Keratinocyte (primary cell): Measurements from ENCODE around the gene PTPN21. TPM values are rescaled to one million over a fixed set of nuclear protein-coding genes. Genes with fewer than 3 reads are reported as not detected.

Source experiments
- DNase-seq: peaks from one replicate; pipeline ENCODE4 v3.0.0-alpha.2; 2011; ENCODE audit warnings: low read depth, missing footprints, low spot score
- FAIRE-seq: peaks from 2 replicates; lab custom pipeline; 2011; peaks lifted over from hg19 to GRCh38; lab: Jason Lieb, UNC
- H2AFZ ChIP-seq: 2 replicates; pipeline ENCODE4 v1.6.0; 2012; ENCODE audit warnings: low read length, control low read depth, inconsistent platforms; ENCODE audit not compliant: control insufficient read depth
- H3K27ac ChIP-seq: 2 replicates; pipeline ENCODE4 v1.5.1; 2011; ENCODE audit warnings: low read length; ENCODE audit not compliant: control insufficient read depth, insufficient read depth
- H3K27me3 ChIP-seq: 3 replicates; pipeline ENCODE4 v1.6.0; 2011; ENCODE audit warnings: low read length; ENCODE audit not compliant: control insufficient read depth, insufficient read depth; ENCODE audit errors: extremely low read depth
- H3K36me3 ChIP-seq, 2 experiments: 2 replicates in 1 of 2; 3 replicates in 1 of 2; pipeline ENCODE4 v1.5.1; 2011; ENCODE audit warnings: low read length in 2 of 2, mild to moderate bottlenecking in 1 of 2; ENCODE audit not compliant: control insufficient read depth in 2 of 2, insufficient read depth in 2 of 2; ENCODE audit errors: extremely low read depth in 1 of 2
- H3K4me1 ChIP-seq: 3 replicates; pipeline ENCODE4 v1.5.1; 2011; ENCODE audit warnings: low read length; ENCODE audit not compliant: control insufficient read depth, insufficient read depth; ENCODE audit errors: extremely low read depth
- H3K4me2 ChIP-seq: 3 replicates; pipeline ENCODE4 v1.6.0; 2011; ENCODE audit warnings: low read depth, low read length; ENCODE audit not compliant: control insufficient read depth, insufficient read depth; ENCODE audit errors: extremely low read depth
- H3K4me3 ChIP-seq, 3 experiments: fragments of 200-600 bp in 1 of 3; sonication (generic) in 1 of 3; 2 replicates in 2 of 3; 3 replicates in 1 of 3; pipeline ENCODE4 v1.5.1; 2011 to 2016; ENCODE audit warnings: low read length in 3 of 3, mild to moderate bottlenecking in 3 of 3, control low read depth in 2 of 3, inconsistent platforms in 1 of 3, low read depth in 1 of 3, mixed read lengths in 1 of 3, mixed run types in 1 of 3, moderate library complexity in 1 of 3; ENCODE audit not compliant: control insufficient read depth in 2 of 3, insufficient read depth in 2 of 3; ENCODE audit errors: extremely low read depth in 1 of 3
- H3K79me2 ChIP-seq: 2 replicates; pipeline ENCODE4 v1.6.0; 2012; ENCODE audit warnings: low read length; ENCODE audit not compliant: control insufficient read depth, insufficient read depth
- H3K9ac ChIP-seq: 3 replicates; pipeline ENCODE4 v1.6.0; 2011; ENCODE audit warnings: low read length; ENCODE audit not compliant: control insufficient read depth, insufficient read depth; ENCODE audit errors: extremely low read depth
- H3K9me1 ChIP-seq: 3 replicates; pipeline ENCODE4 v1.6.0; 2011; ENCODE audit warnings: low read length; ENCODE audit not compliant: control insufficient read depth, insufficient read depth; ENCODE audit errors: extremely low read depth
- H3K9me3 ChIP-seq: 2 replicates; pipeline ENCODE4 v1.5.1; 2012; ENCODE audit warnings: low read depth, low read length; ENCODE audit not compliant: control insufficient read depth
- H4K20me1 ChIP-seq: 3 replicates; pipeline ENCODE4 v1.6.0; 2011; ENCODE audit warnings: low read length; ENCODE audit not compliant: control insufficient read depth, insufficient read depth; ENCODE audit errors: extremely low read depth
- CTCF ChIP-seq, 3 experiments: IDR thresholded peaks in 1 of 3; conservative IDR thresholded peaks in 1 of 3; optimal IDR thresholded peaks in 1 of 3; 2 replicates in 2 of 3; 3 replicates in 1 of 3; pipeline versions ENCODE3 to v1.5.1; 2011; ENCODE audit warnings: low read length in 3 of 3, mild to moderate bottlenecking in 3 of 3, moderate library complexity in 2 of 3, control low read depth in 1 of 3, inconsistent platforms in 1 of 3; ENCODE audit not compliant: insufficient read depth in 2 of 3; ENCODE audit errors: extremely low read depth in 1 of 3
- EZH2 ChIP-seq: IDR thresholded peaks from one replicate; pipeline ENCODE4 v1.6.1; 2012; ENCODE audit warnings: inconsistent platforms, mild to moderate bottlenecking, low read length, moderate library complexity
- dilution Hi-C: fragments of 300-500 bp; cut with MboI; formaldehyde crosslinking; loops from one replicate; pipeline ENCODE4 v1.7.0; 2020; ENCODE audit warnings: low sequenced_read_pairs; ENCODE audit not compliant: extremely low pct_ligation_motif_present
- polyA plus RNA-seq, 5 experiments: library from polyadenylated mRNA; depleted of rRNA in 3 of 5; stranded (reverse) in 3 of 5; stranded (forward) in 1 of 5; unstranded in 1 of 5; fragments of >200 nt; gene quantifications; 1 replicate in 1 of 5; 2 replicates in 3 of 5; 3 replicates in 1 of 5; pipeline versions ENCODE4 v1.2.1 to v1.2.3, GENCODE V29; 2011 to 2012; ENCODE audit warnings: missing spikeins in 2 of 5, low read depth in 1 of 5, low replicate concordance in 1 of 5

The PTPN21 gene
- polyA plus RNA-seq, 1 donor (not counting 4 experiments of a cell fraction or from before 2014, with no cell fraction given): 7.4 TPM

- no peaks in the 10 kb centered on the region for H3K9me1 ChIP-seq
- no peak for FAIRE-seq
- no peak overlapping the region for H3K4me3 ChIP-seq
Observed at GRCh38 chr14:88430976-88431375, 123.8 kb downstream of the PTPN21 start.

GRCh38 chr14:88426271-88426670 lies 128.5 kb downstream of the PTPN21 start:
- H2AFZ ChIP-seq: no peak overlapping the region
- no peak overlapping the region for H3K4me3 ChIP-seq
- H3K9me1 ChIP-seq: no peaks in the 10 kb centered on the region
- H3K9me3 ChIP-seq: no peaks in the 10 kb centered on the region
- no peaks in the 10 kb centered on the region for H4K20me1 ChIP-seq
- H3K4me2 ChIP-seq: no peak overlapping the region
- TF ChIP-seq CTCF (optimal IDR thresholded peaks at IDR 0.05 in 1 of 3, IDR thresholded peaks at IDR 0.05 in 1 of 3, conservative IDR thresholded peaks at IDR 0.05 in 1 of 3; ENCODE audit: extremely low read depth in 1 of 3, insufficient read depth in 2 of 3, low read length in 3 of 3) (no peak), EZH2 (no peak)
- dilution Hi-C loops: no loop called here
- DNase-seq (no peak), FAIRE-seq (no peak)
- no peak overlapping the region for H3K9ac ChIP-seq
- no peaks in the 10 kb centered on the region for H3K79me2 ChIP-seq
- no peaks in the 10 kb centered on the region for H3K4me1 ChIP-seq
- H3K27me3 ChIP-seq: no peaks in the 10 kb centered on the region
- no peak overlapping the region for H3K27ac ChIP-seq
- H3K36me3 ChIP-seq: peaks cover 0 to 1% of the 10 kb centered on the region in 2 experiments

More at GRCh38 chr14:88430976-88431375, 123.8 kb downstream of the PTPN21 start:
- no peaks in the 10 kb centered on the region for H3K9me3 ChIP-seq
- H3K27ac ChIP-seq: no peak overlapping the region
- peaks cover 0 to 1% of the 10 kb centered on the region in 2 experiments for H3K36me3 ChIP-seq
- no peaks in the 10 kb centered on the region for H3K27me3 ChIP-seq
- no peak for TF ChIP-seq EZH2
- no peak for TF ChIP-seq CTCF (optimal IDR thresholded peaks at IDR 0.05 in 1 of 3, IDR thresholded peaks at IDR 0.05 in 1 of 3, conservative IDR thresholded peaks at IDR 0.05 in 1 of 3; ENCODE audit: extremely low read depth in 1 of 3, insufficient read depth in 2 of 3, low read length in 3 of 3)
- H3K9ac ChIP-seq: no peak overlapping the region
- no peaks in the 10 kb centered on the region for H3K4me1 ChIP-seq
- dilution Hi-C loops: no loop called here
- no peak overlapping the region for H2AFZ ChIP-seq
- H3K79me2 ChIP-seq: no peaks in the 10 kb centered on the region
- no peak for DNase-seq
- H4K20me1 ChIP-seq: no peaks in the 10 kb centered on the region
- no peak overlapping the region for H3K4me2 ChIP-seq
